Fibroblast of villous mesenchyme (primary cell): ENCODE results near the gene DMRTC2. TPM values are rescaled to one million over a fixed set of nuclear protein-coding genes. Genes with fewer than 3 reads are reported as not detected.

Experiments used
- DNase-seq: peaks from one replicate; pipeline ENCODE4 v3.0.0-alpha.2; 2010; ENCODE audit warnings: low read depth
- H3K4me3 ChIP-seq: 2 replicates; pipeline ENCODE4 v1.5.1; 2011; ENCODE audit warnings: low read depth, mild to moderate bottlenecking, low read length
- CTCF ChIP-seq: IDR thresholded peaks from 2 replicates; pipeline ENCODE4 v1.5.1; 2012; ENCODE audit warnings: low read depth, mild to moderate bottlenecking, low read length; ENCODE audit not compliant: insufficient read depth
- total RNA-seq: library from RNA; depleted of rRNA; stranded (reverse); fragments of >200 nt; gene quantifications from 2 replicates; pipeline ENCODE4 v1.2.3, GENCODE V29; 2012

DMRTC2 gene
- not detected in 2 replicates for total RNA-seq

GRCh38 chr19:41845001-41845050 lies at the start of gene DMRTC2:
DMRTC2 (plus strand) TSS chr19:41845042; CDS start chr19:41847429, 2,387 bp downstream.
- H3K4me3 ChIP-seq, result no peak within 1 kb of the TSS
- DNase-seq, result no peak
- no peak for TF ChIP-seq CTCF

- DNase-seq, result no peak
- no peak within 1 kb of the TSS for H3K4me3 ChIP-seq
- TF ChIP-seq CTCF, result no peak
Observed at GRCh38 chr19:41796362-41796761, 48.5 kb upstream of the DMRTC2 start, which contains the start of gene CEACAM3. CEACAM3 (plus strand) TSS chr19:41796587; CDS start chr19:41796678, 91 bp downstream.

DNA sequence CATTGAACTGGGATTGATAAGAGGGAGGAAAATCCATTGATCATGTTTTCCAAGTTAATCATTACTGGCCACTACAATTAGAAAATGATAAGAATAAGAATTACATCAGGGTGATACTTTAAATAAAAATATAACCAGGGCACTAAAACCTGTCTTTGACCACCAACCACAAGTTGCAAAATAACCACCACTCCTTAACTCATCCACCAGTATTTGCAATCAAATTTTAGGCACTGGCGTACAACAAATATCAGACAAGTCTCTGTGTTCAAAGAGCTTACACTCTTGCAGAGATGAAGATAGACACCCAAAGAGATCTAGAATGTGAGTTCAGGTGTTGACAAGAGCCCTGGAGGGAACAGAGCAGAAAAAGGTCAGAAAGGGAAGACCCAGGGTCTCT lies 47.9 kb upstream of the DMRTC2 start:
- no peak for TF ChIP-seq CTCF
- DNase-seq, result no peak
- H3K4me3 ChIP-seq, result no peak overlapping the region

DNA sequence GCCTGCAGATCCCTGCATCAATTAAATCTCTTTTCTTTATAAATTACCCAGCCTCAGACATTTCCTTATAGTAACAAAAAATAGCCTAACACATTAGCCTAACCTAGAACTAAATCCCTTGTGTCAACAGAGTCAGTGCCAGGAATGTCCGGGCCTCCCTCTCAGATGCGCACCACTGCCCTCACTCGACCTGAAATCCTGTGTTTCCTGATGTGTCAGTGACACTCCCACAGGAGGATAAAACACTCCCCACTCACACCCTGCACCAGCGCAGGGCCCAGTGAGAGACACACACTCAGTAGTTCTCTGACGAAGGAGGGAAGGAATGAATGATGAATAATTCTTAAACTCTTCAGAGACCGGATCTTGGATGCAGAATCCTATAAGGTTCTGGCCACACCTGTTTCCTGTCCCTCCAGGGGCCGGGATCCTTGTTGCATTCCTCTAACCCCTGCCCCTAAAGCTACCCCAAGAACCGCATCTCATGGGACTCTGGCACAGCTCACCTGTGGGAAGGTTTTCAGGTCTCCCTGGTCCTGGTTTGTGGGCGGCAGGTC lies 45.3 kb upstream of the DMRTC2 start:
- no peak for TF ChIP-seq CTCF
- DNase-seq, result no peak
- no peak overlapping the region for H3K4me3 ChIP-seq

DNA sequence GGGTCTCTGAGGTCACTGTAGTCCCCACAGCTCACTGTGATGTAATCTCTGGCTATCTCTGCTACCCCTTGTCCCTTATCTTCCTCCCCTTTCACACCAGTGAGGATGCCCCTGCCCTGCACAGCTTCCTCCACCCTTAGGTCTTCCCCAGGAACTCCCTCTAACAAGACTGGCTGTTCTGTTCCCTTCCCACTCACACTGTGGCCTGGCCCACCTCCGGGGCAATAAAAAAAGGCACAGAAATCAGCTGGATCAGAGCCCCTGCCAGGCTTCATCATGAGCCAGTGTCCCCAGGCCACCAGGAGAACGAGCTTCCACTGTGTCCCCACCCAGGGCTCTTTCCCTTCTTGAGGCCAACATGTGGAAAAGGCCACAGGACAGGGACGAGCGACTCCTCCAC lies 43.8 kb upstream of the DMRTC2 start:
- H3K4me3 ChIP-seq, result no peak overlapping the region
- no peak for TF ChIP-seq CTCF
- no peak for DNase-seq

DNA sequence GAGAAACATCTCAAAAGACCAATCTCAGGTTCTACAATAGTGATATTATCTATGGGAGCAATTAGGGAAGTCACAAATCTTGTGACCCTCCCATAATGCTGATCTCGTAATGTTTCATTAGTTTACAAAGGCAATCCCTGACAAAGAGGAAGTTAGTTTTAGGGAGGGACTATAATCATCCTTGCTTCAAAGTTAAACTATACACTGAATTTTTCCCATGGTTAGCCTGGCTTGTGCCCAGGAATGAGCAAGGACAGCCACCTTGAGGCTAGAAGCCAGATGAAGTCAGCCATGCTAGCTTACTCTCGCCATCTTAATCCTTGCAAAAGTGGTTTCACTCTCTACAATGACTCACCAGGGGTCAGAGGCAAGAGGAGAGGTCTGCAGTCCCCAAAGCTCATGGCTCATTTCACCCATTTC lies 43.0 kb upstream of the DMRTC2 start:
- H3K4me3 ChIP-seq, result no peak overlapping the region
- DNase-seq, result no peak
- no peak for TF ChIP-seq CTCF

DNA sequence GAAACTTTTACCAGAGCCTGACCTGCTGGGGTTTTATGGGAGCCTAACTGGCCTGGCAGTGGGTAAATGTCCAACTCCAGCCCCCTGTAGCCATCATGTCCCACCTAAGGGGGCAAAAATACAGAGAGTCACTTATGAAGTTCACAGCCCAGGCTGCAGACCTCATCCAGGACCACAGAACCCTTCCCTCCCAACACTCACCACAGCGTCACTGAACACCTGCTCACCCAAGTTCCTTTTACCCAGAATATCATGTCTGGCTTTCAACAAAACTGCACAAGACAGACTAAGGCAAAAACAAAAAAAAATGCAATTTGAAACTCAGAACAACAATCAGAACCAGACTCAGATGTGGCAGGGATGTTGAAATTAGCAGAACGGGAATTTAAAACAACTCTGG lies 42.1 kb upstream of the DMRTC2 start:
- H3K4me3 ChIP-seq, result no peak overlapping the region
- no peak for TF ChIP-seq CTCF
- no peak for DNase-seq
